K562 (cell line): ENCODE measurements around the gene GLMN. TPM values are rescaled to one million over a fixed set of nuclear protein-coding genes. Genes with fewer than 3 reads are reported as not detected.

ENCODE experiments used
- CTCF ChIP-seq, 3 experiments: IDR thresholded peaks in 2 of 3; conservative IDR thresholded peaks in 1 of 3; 2 replicates each; pipeline ENCODE4 v1.5.1; 2011 to 2012; ENCODE audit warnings: low read length in 3 of 3, mild to moderate bottlenecking in 3 of 3, control low read depth in 2 of 3, improper control_type of control experiment in 1 of 3, inconsistent platforms in 1 of 3, low read depth in 1 of 3, mixed read lengths in 1 of 3, moderate library complexity in 1 of 3; ENCODE audit not compliant: insufficient read depth in 2 of 3
- FOXO4 ChIP-seq: fragments of 450-650 bp; formaldehyde crosslinking; IDR thresholded peaks from 2 replicates; pipeline ENCODE4 v1.4.0; 2020; ENCODE audit warnings: mild to moderate bottlenecking, moderate library complexity
- JUND ChIP-seq, 2 experiments: IDR thresholded peaks; 2 replicates in 1 of 2; 3 replicates in 1 of 2; pipeline ENCODE4 v1.6.1; 2011; ENCODE audit warnings: borderline replicate concordance in 2 of 2, low read depth in 2 of 2, low read length in 2 of 2, improper control_type of control experiment in 1 of 2, missing biosample characterization in 1 of 2, missing genetic modification characterization in 1 of 2, missing genetic modification reagents in 1 of 2
- KHSRP ChIP-seq: fragments of 450-650 bp; IDR thresholded peaks from 2 replicates; pipeline ENCODE4 v1.6.1; 2017
- NFXL1 ChIP-seq: fragments of 450-650 bp; formaldehyde crosslinking; IDR thresholded peaks from 2 replicates; pipeline ENCODE4 v1.4.0; 2021; ENCODE audit warnings: mild to moderate bottlenecking
- SIN3A ChIP-seq, 2 experiments: fragments of 150-350 bp in 1 of 2; IDR thresholded peaks; 2 replicates each; pipeline ENCODE4 v1.6.1; 2011 to 2016; ENCODE audit warnings: borderline replicate concordance in 2 of 2, low read depth in 2 of 2, low read length in 2 of 2, mild to moderate bottlenecking in 2 of 2, moderate library complexity in 2 of 2; ENCODE audit not compliant: control insufficient read depth in 1 of 2
- STAT6 ChIP-seq: sonication (generic); formaldehyde crosslinking; IDR thresholded peaks from 2 replicates; pipeline ENCODE4 v1.8.1; 2023; ENCODE audit warnings: mild to moderate bottlenecking, missing genetic modification reagents
- TCFL5 ChIP-seq: fragments of 250-450 bp; sonication (Bioruptor Pico); conservative IDR thresholded peaks from 2 replicates; pipeline ENCODE4 v1.6.1; 2021; ENCODE audit warnings: mild to moderate bottlenecking, moderate library complexity, matching md5 sums
- ZNF445 ChIP-seq: fragments of 250-450 bp; sonication (Bioruptor Pico); IDR thresholded peaks from 2 replicates; pipeline ENCODE4 v1.4.0; 2020; ENCODE audit warnings: low read depth, mild to moderate bottlenecking, moderate library complexity
- polyA plus RNA-seq, 8 experiments: library from polyadenylated mRNA; depleted of rRNA in 4 of 8; stranded (reverse) in 5 of 8; unstranded in 3 of 8; fragments of >200 nt; fragmentation: Nextera tagmentation in 2 of 8; fragmentation: Illumina TruSeq in 1 of 8; extraction: Ambion mirVana in 2 of 8; extraction: Trizol in 1 of 8; gene quantifications; 2 replicates each; pipeline versions ENCODE4 v1.2.1 to v1.2.3, GENCODE V29; 2011 to 2014; ENCODE audit warnings: inconsistent platforms in 1 of 8, missing spikeins in 1 of 8
- total RNA-seq, 7 experiments: library from RNA; depleted of rRNA in 6 of 7; stranded (reverse); fragments of >200 nt in 6 of 7; fragmentation: Illumina TruSeq in 2 of 7; extraction: Trizol in 2 of 7; gene quantifications; 2 replicates each; pipeline versions ENCODE4 v1.2.1 to v1.2.3, GENCODE V29; 2011 to 2021; ENCODE audit warnings: low replicate concordance in 1 of 7
- TF ChIP-seq, protein P1 (sequence below): IDR thresholded peaks from 2 replicates; pipeline ENCODE4 v1.6.1; 2012; ENCODE audit warnings: low read depth, low read length, improper control_type of control experiment, borderline replicate concordance

The GLMN gene
- total and polyA plus RNA-seq, 9 of the 15 experiments (the other 6 are each of a cell fraction or from before 2014, with no cell fraction given), result 13.0 to 24.8 (median 19.0) TPM

DNA sequence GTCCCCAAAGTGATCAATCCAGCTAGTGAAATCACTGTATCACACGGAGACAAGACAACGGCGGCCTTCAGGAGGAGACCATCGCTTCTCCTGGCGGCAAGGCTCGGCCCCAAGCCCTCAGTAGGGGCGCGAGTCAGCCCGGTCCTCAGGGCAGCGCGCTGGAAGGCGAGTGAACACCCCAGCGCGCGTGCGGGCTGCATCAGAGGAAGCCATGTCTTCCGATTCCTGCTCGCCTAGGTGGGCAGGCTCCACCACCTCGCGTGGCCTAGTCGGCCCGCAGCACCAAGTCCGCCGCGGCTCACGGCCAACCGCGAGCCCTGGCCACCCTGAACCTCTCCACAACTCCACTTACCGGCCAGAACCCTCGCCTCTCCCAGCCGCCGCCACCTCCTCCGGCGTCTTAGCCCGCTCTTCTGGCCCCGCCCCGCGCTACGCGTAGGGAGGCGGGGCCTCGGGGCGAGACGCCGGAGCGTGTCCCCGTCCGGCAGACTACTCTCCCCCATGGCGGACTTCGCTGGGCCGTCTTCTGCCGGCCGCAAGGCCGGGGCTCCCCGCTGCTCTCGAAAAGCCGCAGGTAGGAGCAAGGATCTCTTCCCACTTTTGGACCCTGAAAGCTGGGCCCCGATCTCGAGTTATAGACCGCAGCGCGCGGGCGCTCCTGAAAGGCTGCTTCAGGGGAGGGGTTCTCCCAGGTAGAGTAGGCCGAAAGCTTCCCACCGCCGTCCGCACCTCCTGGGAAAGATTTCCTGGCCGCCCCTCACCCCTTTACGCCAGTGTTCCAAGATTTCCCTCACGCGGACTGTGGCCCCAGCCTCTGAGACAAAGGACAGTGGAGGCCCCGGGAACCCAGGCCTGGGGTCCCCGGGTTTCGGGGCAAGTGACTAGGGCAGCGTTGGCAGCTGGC lies at the start of gene GLMN, which contains the start of gene RPAP2 (continued):
- TF ChIP-seq NFXL1 (no peak), TCFL5 (no peak), KHSRP (no peak), STAT6 (CRISPR knock-in tag) (no peak), SIN3A (IDR thresholded peaks at IDR 0.05; ENCODE audit: borderline replicate concordance in 2 of 2, control insufficient read depth in 1 of 2, low read depth in 2 of 2, low read length in 2 of 2) (peak; percentile 29 to 79; a peak in 2 of 4 replicates), CTCF (IDR thresholded peaks at IDR 0.05 in 2 of 3, conservative IDR thresholded peaks at IDR 0.05 in 1 of 3; ENCODE audit: insufficient read depth in 2 of 3, low read depth in 1 of 3, low read length in 3 of 3) (0 out of 6 replicates have a peak, but pooled peaks of 1 of the 3 experiments have one; percentile 16), ZNF445 (CRISPR knock-in tag) (no peak), JUND (IDR thresholded peaks at IDR 0.05; ENCODE audit: borderline replicate concordance, low read depth, low read length) (no peak), JUND (tag; IDR thresholded peaks at IDR 0.05; ENCODE audit: borderline replicate concordance, low read depth, low read length) (no peak; the same call in 2 of the 3 replicates), FOXO4 (CRISPR knock-in tag) (no peak)
- TF ChIP-seq, protein P1, sequence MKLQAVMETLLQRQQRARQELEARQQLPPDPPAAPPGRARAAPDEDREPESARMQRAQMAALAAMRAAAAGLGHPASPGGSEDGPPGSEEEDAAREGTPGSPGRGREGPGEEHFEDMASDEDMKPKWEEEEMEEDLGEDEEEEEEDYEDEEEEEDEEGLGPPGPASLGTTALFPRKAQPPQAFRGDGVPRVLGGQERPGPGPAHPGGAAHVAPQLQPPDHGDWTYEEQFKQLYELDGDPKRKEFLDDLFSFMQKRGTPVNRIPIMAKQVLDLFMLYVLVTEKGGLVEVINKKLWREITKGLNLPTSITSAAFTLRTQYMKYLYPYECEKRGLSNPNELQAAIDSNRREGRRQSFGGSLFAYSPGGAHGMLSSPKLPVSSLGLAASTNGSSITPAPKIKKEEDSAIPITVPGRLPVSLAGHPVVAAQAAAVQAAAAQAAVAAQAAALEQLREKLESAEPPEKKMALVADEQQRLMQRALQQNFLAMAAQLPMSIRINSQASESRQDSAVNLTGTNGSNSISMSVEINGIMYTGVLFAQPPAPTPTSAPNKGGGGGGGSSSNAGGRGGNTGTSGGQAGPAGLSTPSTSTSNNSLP, result no peak
